ENCODE data around the gene PRPF4.

DNA sequence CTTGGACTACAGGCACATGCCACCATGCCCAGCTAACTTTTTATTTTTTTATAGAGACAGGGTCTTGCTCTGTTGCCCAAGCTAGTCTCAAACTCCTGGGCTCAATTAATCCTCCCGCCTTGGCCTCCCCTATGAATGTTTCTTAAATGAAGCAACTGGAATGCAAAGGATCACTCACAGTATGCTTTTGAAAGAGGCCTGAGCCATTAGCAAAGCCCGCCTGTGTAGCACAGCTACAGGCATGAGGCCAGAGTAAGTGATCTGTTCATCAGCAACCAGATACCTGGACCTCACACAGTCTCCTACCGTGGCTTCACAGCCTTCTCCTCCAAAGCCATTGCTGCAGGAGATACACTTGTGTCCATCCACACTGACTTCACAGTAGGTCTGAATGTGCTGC, 44.6 kb downstream of the PRPF4 start:
- TF ChIP-seq, protein P1, sequence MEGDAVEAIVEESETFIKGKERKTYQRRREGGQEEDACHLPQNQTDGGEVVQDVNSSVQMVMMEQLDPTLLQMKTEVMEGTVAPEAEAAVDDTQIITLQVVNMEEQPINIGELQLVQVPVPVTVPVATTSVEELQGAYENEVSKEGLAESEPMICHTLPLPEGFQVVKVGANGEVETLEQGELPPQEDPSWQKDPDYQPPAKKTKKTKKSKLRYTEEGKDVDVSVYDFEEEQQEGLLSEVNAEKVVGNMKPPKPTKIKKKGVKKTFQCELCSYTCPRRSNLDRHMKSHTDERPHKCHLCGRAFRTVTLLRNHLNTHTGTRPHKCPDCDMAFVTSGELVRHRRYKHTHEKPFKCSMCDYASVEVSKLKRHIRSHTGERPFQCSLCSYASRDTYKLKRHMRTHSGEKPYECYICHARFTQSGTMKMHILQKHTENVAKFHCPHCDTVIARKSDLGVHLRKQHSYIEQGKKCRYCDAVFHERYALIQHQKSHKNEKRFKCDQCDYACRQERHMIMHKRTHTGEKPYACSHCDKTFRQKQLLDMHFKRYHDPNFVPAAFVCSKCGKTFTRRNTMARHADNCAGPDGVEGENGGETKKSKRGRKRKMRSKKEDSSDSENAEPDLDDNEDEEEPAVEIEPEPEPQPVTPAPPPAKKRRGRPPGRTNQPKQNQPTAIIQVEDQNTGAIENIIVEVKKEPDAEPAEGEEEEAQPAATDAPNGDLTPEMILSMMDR (IDR thresholded peaks at IDR 0.05; ENCODE audit: low read length), result no peak
- TF ChIP-seq EZH2 (optimal IDR thresholded peaks at IDR 0.05; ENCODE audit: low read depth, low read length) (no peak), EZH2phosphoT487 (IDR thresholded peaks at IDR 0.05; ENCODE audit: low read length) (no peak)

All from MM.1S (cell line).